ENCODE measurements around the gene TPM3.

The TPM3 gene

GRCh38 chr1:154166207-154166606 is 25.7 kb downstream of the TPM3 start:
- Histone ChIP-seq H3K18ac (ENCODE audit: low read length) (no peak overlapping the region), H2AFZ (ENCODE audit: low read length) (no peak overlapping the region), H2BK15ac (ENCODE audit: low read length) (no peak overlapping the region), H2BK5ac (ENCODE audit: low read length) (no peak overlapping the region), H3K27ac (replicated peaks; ENCODE audit: low read length) (no peak overlapping the region), H2BK12ac (ENCODE audit: low read length) (no peak overlapping the region), H3K23ac (ENCODE audit: low read depth, low read length, poor library complexity) (no peak overlapping the region), H2AK5ac (ENCODE audit: low read depth, low read length) (no peak overlapping the region), H3K9ac (ENCODE audit: low read depth, low read length, poor library complexity) (no peak overlapping the region), H3K4me1 (ENCODE audit: control insufficient read depth in 2 of 2, insufficient read depth in 1 of 2, low read depth in 1 of 2, low read length in 2 of 2) (no peaks in the 10 kb centered on the region), H4K8ac (ENCODE audit: low read depth, low read length) (no peak overlapping the region), H3K4me2 (ENCODE audit: insufficient read depth, low read length, poor library complexity, severe bottlenecking) (no peak overlapping the region), H3K9me3 (replicated peaks in 1 of 2; ENCODE audit: control insufficient read depth in 2 of 2, insufficient read depth in 1 of 2, low read depth in 1 of 2, low read length in 2 of 2) (no peaks in the 10 kb centered on the region), H4K91ac (ENCODE audit: low read depth, low read length, poor library complexity) (no peak overlapping the region), H3K36me3 (replicated peaks in 1 of 2; ENCODE audit: control insufficient read depth in 2 of 2, insufficient read depth in 2 of 2, low read length in 2 of 2) (peaks cover 34 to 99% of the 10 kb centered on the region in 2 donors), H3K4me3 (ENCODE audit: low read length in 2 of 2) (no peak overlapping the region), H3K27me3 (ENCODE audit: control insufficient read depth in 3 of 3, insufficient read depth in 3 of 3, low read depth in 1 of 3, low read length in 3 of 3) (no peaks in the 10 kb centered on the region), H2BK120ac (ENCODE audit: low read depth, low read length) (no peak overlapping the region), H3K79me1 (ENCODE audit: low read depth, low read length) (no peaks in the 10 kb centered on the region), H3K14ac (ENCODE audit: low read length) (no peak overlapping the region), H3K4ac (ENCODE audit: low read length) (no peak overlapping the region)
- no peak for DNase-seq (ENCODE audit: low spot score)
- no CpG with 5 or more reads among the region's 1 CpG for WGBS, 2 donors (ENCODE audit: extremely low coverage in 2 of 2, insufficient read length in 2 of 2, insufficient replicate concordance in 1 of 2)

GRCh38 chr1:154159554-154159953 is 32.3 kb downstream of the TPM3 start:
- Histone ChIP-seq H2BK15ac (ENCODE audit: low read length) (no peak overlapping the region), H3K27me3 (ENCODE audit: control insufficient read depth in 3 of 3, insufficient read depth in 3 of 3, low read depth in 1 of 3, low read length in 3 of 3) (no peaks in the 10 kb centered on the region), H4K8ac (ENCODE audit: low read depth, low read length) (no peak overlapping the region), H3K4me2 (ENCODE audit: insufficient read depth, low read length, poor library complexity, severe bottlenecking) (no peak overlapping the region), H2BK120ac (ENCODE audit: low read depth, low read length) (no peak overlapping the region), H2BK5ac (ENCODE audit: low read length) (no peak overlapping the region), H3K4ac (ENCODE audit: low read length) (no peak overlapping the region), H3K9ac (ENCODE audit: low read depth, low read length, poor library complexity) (no peak overlapping the region), H4K91ac (ENCODE audit: low read depth, low read length, poor library complexity) (no peak overlapping the region), H3K4me3 (ENCODE audit: low read length in 2 of 2) (no peak overlapping the region), H3K4me1 (ENCODE audit: control insufficient read depth in 2 of 2, insufficient read depth in 1 of 2, low read depth in 1 of 2, low read length in 2 of 2) (peaks cover 0 to 8% of the 10 kb centered on the region in 2 donors), H3K9me3 (replicated peaks in 1 of 2; ENCODE audit: control insufficient read depth in 2 of 2, insufficient read depth in 1 of 2, low read depth in 1 of 2, low read length in 2 of 2) (peaks cover 1 to 12% of the 10 kb centered on the region in 2 donors), H3K27ac (replicated peaks; ENCODE audit: low read length) (no peak overlapping the region), H2AK5ac (ENCODE audit: low read depth, low read length) (no peak overlapping the region), H3K14ac (ENCODE audit: low read length) (no peak overlapping the region), H2AFZ (ENCODE audit: low read length) (no peak overlapping the region), H3K18ac (ENCODE audit: low read length) (no peak overlapping the region), H2BK12ac (ENCODE audit: low read length) (no peak overlapping the region), H3K36me3 (replicated peaks in 1 of 2; ENCODE audit: control insufficient read depth in 2 of 2, insufficient read depth in 2 of 2, low read length in 2 of 2) (peaks cover 21 to 99% of the 10 kb centered on the region in 2 donors), H3K23ac (ENCODE audit: low read depth, low read length, poor library complexity) (no peak overlapping the region), H3K79me1 (ENCODE audit: low read depth, low read length) (no peaks in the 10 kb centered on the region)
- no peak for DNase-seq (ENCODE audit: low spot score)

GRCh38 chr1:154158307-154159125 is 33.4 kb downstream of the TPM3 start:
- no peak overlapping the region for H3K4me3 ChIP-seq (ENCODE audit: low read length in 2 of 2)
- no peak overlapping the region for H2BK120ac ChIP-seq (ENCODE audit: low read depth, low read length)
- no peak overlapping the region for H2BK5ac ChIP-seq (ENCODE audit: low read length)
- no peak overlapping the region for H3K4ac ChIP-seq (ENCODE audit: low read length)
- WGBS, 2 donors (ENCODE audit: extremely low coverage in 2 of 2, insufficient read length in 2 of 2, insufficient replicate concordance in 1 of 2) = no CpG with 5 or more reads among the region's 8 CpGs
- H3K14ac ChIP-seq (ENCODE audit: low read length) = no peak overlapping the region
- no peak overlapping the region for H4K8ac ChIP-seq (ENCODE audit: low read depth, low read length)
- no peak overlapping the region for H4K91ac ChIP-seq (ENCODE audit: low read depth, low read length, poor library complexity)
- H3K9me3 ChIP-seq (replicated peaks in 1 of 2; ENCODE audit: control insufficient read depth in 2 of 2, insufficient read depth in 1 of 2, low read depth in 1 of 2, low read length in 2 of 2) = peaks cover 3 to 12% of the 10 kb centered on the region in 2 donors
- H3K79me1 ChIP-seq (ENCODE audit: low read depth, low read length) = no peaks in the 10 kb centered on the region
- no peak overlapping the region for H3K9ac ChIP-seq (ENCODE audit: low read depth, low read length, poor library complexity)
- no peak overlapping the region for H2AK5ac ChIP-seq (ENCODE audit: low read depth, low read length)
- no peak overlapping the region for H2AFZ ChIP-seq (ENCODE audit: low read length)
- peaks cover 0 to 8% of the 10 kb centered on the region in 2 donors for H3K4me1 ChIP-seq (ENCODE audit: control insufficient read depth in 2 of 2, insufficient read depth in 1 of 2, low read depth in 1 of 2, low read length in 2 of 2)
- H3K23ac ChIP-seq (ENCODE audit: low read depth, low read length, poor library complexity) = no peak overlapping the region
- peak overlapping the region; percentile 69 for H3K27ac ChIP-seq (replicated peaks; ENCODE audit: low read length)
- no peak overlapping the region for H3K4me2 ChIP-seq (ENCODE audit: insufficient read depth, low read length, poor library complexity, severe bottlenecking)
- no peak overlapping the region for H3K18ac ChIP-seq (ENCODE audit: low read length)
- peaks cover 17 to 95% of the 10 kb centered on the region in 2 donors for H3K36me3 ChIP-seq (replicated peaks in 1 of 2; ENCODE audit: control insufficient read depth in 2 of 2, insufficient read depth in 2 of 2, low read length in 2 of 2)
- no peak overlapping the region for H2BK15ac ChIP-seq (ENCODE audit: low read length)
- H2BK12ac ChIP-seq (ENCODE audit: low read length) = no peak overlapping the region
- no peaks in the 10 kb centered on the region for H3K27me3 ChIP-seq (ENCODE audit: control insufficient read depth in 3 of 3, insufficient read depth in 3 of 3, low read depth in 1 of 3, low read length in 3 of 3)
- no peak for DNase-seq (ENCODE audit: low spot score)

GRCh38 chr1:154157520-154158306 is 34.2 kb downstream of the TPM3 start:
- Histone ChIP-seq H3K14ac (ENCODE audit: low read length) (no peak overlapping the region), H4K91ac (ENCODE audit: low read depth, low read length, poor library complexity) (no peak overlapping the region), H3K36me3 (replicated peaks in 1 of 2; ENCODE audit: control insufficient read depth in 2 of 2, insufficient read depth in 2 of 2, low read length in 2 of 2) (peaks cover 17 to 87% of the 10 kb centered on the region in 2 donors), H2AFZ (ENCODE audit: low read length) (no peak overlapping the region), H2BK120ac (ENCODE audit: low read depth, low read length) (no peak overlapping the region), H4K8ac (ENCODE audit: low read depth, low read length) (no peak overlapping the region), H3K9ac (ENCODE audit: low read depth, low read length, poor library complexity) (no peak overlapping the region), H3K27me3 (ENCODE audit: control insufficient read depth in 3 of 3, insufficient read depth in 3 of 3, low read depth in 1 of 3, low read length in 3 of 3) (no peaks in the 10 kb centered on the region), H3K9me3 (replicated peaks in 1 of 2; ENCODE audit: control insufficient read depth in 2 of 2, insufficient read depth in 1 of 2, low read depth in 1 of 2, low read length in 2 of 2) (peaks cover 3 to 12% of the 10 kb centered on the region in 2 donors), H3K79me1 (ENCODE audit: low read depth, low read length) (no peaks in the 10 kb centered on the region), H3K27ac (replicated peaks; ENCODE audit: low read length) (peak overlapping the region; percentile 62), H3K23ac (ENCODE audit: low read depth, low read length, poor library complexity) (no peak overlapping the region), H2BK5ac (ENCODE audit: low read length) (no peak overlapping the region), H3K18ac (ENCODE audit: low read length) (no peak overlapping the region), H2BK12ac (ENCODE audit: low read length) (no peak overlapping the region), H3K4me1 (ENCODE audit: control insufficient read depth in 2 of 2, insufficient read depth in 1 of 2, low read depth in 1 of 2, low read length in 2 of 2) (peaks cover 0 to 8% of the 10 kb centered on the region in 2 donors), H3K4ac (ENCODE audit: low read length) (no peak overlapping the region), H2AK5ac (ENCODE audit: low read depth, low read length) (no peak overlapping the region), H3K4me3 (ENCODE audit: low read length in 2 of 2) (no peak overlapping the region), H2BK15ac (ENCODE audit: low read length) (no peak overlapping the region), H3K4me2 (ENCODE audit: insufficient read depth, low read length, poor library complexity, severe bottlenecking) (no peak overlapping the region)
- WGBS, 2 donors (ENCODE audit: extremely low coverage in 2 of 2, insufficient read length in 2 of 2, insufficient replicate concordance in 1 of 2) = no CpG with 5 or more reads among the region's 7 CpGs
- DNase-seq (ENCODE audit: low spot score) = peak; percentile 6
